Measurements from ENCODE around the gene CAMK1D. TPM values are rescaled to one million over a fixed set of nuclear protein-coding genes. Genes with fewer than 3 reads are reported as not detected.

Gene CAMK1D
- total RNA-seq, 2 donors from 2014 or later = 4.5 to 7.8 TPM

DNA sequence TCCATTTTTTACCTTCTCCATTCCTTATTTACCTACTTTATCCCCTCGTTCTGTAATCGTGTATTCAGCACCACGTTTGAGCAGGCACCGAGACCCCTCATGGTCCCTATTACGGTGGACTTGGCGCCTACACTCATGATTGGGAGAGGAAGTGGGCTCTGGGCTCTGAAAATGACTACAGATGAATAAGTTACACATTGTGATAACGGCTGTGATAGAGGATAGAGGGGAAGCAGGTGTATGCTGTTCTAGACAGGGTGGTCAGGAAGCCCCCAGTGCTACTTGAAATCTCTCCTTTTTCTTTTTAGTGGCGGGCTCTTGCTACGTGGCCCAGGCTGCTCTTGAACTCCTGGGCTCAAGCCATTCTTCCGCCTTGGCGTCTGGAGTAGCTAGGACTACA, 59.8 kb downstream of the CAMK1D start:
- Histone ChIP-seq H3K9me3 (ENCODE audit: control insufficient read depth, low read length) (no peaks in the 10 kb centered on the region), H3K4me3 (ENCODE audit: low read length) (no peak overlapping the region), H3K27me3 (ENCODE audit: control insufficient read depth, insufficient read depth, low read length, poor library complexity, severe bottlenecking) (no peaks in the 10 kb centered on the region), H3K27ac (ENCODE audit: low read depth, low read length) (no peak overlapping the region), H3K4me1 (ENCODE audit: control insufficient read depth, insufficient read depth, low read length) (no peaks in the 10 kb centered on the region), H3K9ac (ENCODE audit: extremely low read depth, low read length, poor library complexity, severe bottlenecking) (no peak overlapping the region), H3K36me3 (ENCODE audit: control insufficient read depth, insufficient read depth, low read length) (no peaks in the 10 kb centered on the region)
- Mint-ChIP-seq H3K27ac (no peak overlapping the region), H3K4me3 (no peak overlapping the region), H3K27me3 (ENCODE audit: insufficient read depth) (no peaks in the 10 kb centered on the region), H3K9me3 (peaks cover 2% of the 10 kb centered on the region), H3K4me1 (peaks cover 5% of the 10 kb centered on the region), H3K36me3 (ENCODE audit: low read depth) (no peaks in the 10 kb centered on the region)
- 95 to 99% methylated on average over 10 to 11 of the region's 11 CpGs for WGBS, 2 experiments (ENCODE audit: insufficient coverage in 1 of 2, insufficient read length in 1 of 2)
- TF ChIP-seq, protein P1, sequence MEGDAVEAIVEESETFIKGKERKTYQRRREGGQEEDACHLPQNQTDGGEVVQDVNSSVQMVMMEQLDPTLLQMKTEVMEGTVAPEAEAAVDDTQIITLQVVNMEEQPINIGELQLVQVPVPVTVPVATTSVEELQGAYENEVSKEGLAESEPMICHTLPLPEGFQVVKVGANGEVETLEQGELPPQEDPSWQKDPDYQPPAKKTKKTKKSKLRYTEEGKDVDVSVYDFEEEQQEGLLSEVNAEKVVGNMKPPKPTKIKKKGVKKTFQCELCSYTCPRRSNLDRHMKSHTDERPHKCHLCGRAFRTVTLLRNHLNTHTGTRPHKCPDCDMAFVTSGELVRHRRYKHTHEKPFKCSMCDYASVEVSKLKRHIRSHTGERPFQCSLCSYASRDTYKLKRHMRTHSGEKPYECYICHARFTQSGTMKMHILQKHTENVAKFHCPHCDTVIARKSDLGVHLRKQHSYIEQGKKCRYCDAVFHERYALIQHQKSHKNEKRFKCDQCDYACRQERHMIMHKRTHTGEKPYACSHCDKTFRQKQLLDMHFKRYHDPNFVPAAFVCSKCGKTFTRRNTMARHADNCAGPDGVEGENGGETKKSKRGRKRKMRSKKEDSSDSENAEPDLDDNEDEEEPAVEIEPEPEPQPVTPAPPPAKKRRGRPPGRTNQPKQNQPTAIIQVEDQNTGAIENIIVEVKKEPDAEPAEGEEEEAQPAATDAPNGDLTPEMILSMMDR (conservative IDR thresholded peaks at IDR 0.05) = no peak
- no peak for DNase-seq

DNA sequence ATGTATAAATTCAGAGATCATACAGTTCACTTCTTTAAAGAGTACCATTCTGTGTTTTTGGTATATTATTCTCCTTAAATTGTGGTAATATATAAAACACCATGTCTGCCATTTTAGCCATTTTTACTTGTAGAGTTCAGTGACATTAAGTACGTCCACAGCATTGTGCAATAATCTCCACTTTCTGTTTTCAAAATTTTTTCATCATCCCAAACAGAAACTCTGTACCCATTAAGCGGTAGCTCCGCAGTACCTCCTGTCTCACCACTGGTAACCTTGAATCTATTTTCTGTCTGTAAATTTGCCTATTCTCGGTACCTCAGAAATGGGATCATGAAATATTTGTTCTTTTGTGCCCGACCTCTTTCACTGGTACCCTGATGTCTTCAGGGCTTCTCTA, 60.3 kb downstream of the CAMK1D start:
- WGBS, 2 experiments (ENCODE audit: insufficient coverage in 1 of 2, insufficient read length in 1 of 2) = 91 to 94% methylated on average over 4 to 5 of the region's 5 CpGs
- no peaks in the 10 kb centered on the region for H3K27me3 Mint-ChIP-seq (ENCODE audit: insufficient read depth)
- TF ChIP-seq, protein P1 (conservative IDR thresholded peaks at IDR 0.05) = no peak

DNA sequence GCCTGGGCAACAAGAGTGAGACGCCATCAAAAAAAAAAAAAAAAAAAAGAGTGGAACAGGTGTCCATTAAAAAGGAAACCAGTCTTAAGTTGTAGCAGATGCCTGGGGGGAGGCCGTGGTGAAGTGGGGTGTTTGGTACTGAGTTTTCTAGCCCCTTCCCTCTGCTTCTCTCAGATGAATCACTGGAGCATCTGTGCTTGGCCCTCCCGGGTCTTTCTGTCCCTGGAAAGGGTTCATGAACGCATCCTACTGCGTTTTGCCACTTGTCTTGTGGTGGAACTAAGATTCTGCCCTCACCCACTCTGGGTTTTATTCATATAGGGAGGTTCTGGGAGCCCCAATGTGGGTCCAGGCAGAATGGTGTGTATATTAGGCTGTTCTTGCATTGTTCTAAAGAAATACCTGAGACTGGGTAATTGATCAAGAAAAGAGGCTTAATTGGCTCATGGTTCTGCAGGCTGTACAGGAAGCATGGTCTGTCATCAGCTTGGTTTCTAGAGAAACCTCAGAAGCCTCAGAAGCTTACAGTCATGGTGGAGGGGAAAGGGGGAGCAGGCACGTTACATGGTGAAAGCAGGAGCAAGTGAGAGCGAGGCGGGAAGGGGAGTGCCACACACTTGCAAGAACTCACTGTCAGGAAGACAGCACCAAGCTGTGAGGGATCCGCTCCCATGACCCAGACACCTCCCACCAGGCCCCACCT, 63.5 kb downstream of the CAMK1D start:
- H3K27me3 ChIP-seq (ENCODE audit: control insufficient read depth, insufficient read depth, low read length, poor library complexity, severe bottlenecking) = no peaks in the 10 kb centered on the region
- Mint-ChIP-seq H3K27ac (no peak overlapping the region), H3K9me3 (peaks cover 2% of the 10 kb centered on the region), H3K36me3 (ENCODE audit: low read depth) (no peaks in the 10 kb centered on the region), H3K27me3 (ENCODE audit: insufficient read depth) (no peaks in the 10 kb centered on the region), H3K4me1 (no peaks in the 10 kb centered on the region), H3K4me3 (no peak overlapping the region)
- H3K4me3 ChIP-seq (ENCODE audit: low read length) = no peak overlapping the region
- no peaks in the 10 kb centered on the region for H3K9me3 ChIP-seq (ENCODE audit: control insufficient read depth, low read length)
- H3K4me1 ChIP-seq (ENCODE audit: control insufficient read depth, insufficient read depth, low read length) = no peaks in the 10 kb centered on the region
- H3K9ac ChIP-seq (ENCODE audit: extremely low read depth, low read length, poor library complexity, severe bottlenecking) = no peak overlapping the region
- DNase-seq = no peak
- H3K27ac ChIP-seq (ENCODE audit: low read depth, low read length) = no peak overlapping the region
- no peaks in the 10 kb centered on the region for H3K36me3 ChIP-seq (ENCODE audit: control insufficient read depth, insufficient read depth, low read length)
- TF ChIP-seq, protein P1 (conservative IDR thresholded peaks at IDR 0.05) = no peak
- WGBS, 2 experiments (ENCODE audit: insufficient coverage in 1 of 2, insufficient read length in 1 of 2) = 90 to 100% methylated on average over 1 to 9 of the region's 9 CpGs

More for the DNA sequence above, 60.3 kb downstream of the CAMK1D start:
- H3K4me3 ChIP-seq (ENCODE audit: low read length) = no peak overlapping the region
- H3K4me1 ChIP-seq (ENCODE audit: control insufficient read depth, insufficient read depth, low read length) = no peaks in the 10 kb centered on the region
- Mint-ChIP-seq H3K36me3 (ENCODE audit: low read depth) (no peaks in the 10 kb centered on the region), H3K4me3 (no peak overlapping the region), H3K4me1 (peaks cover 5% of the 10 kb centered on the region), H3K9me3 (peaks cover 2% of the 10 kb centered on the region), H3K27ac (no peak overlapping the region)
- no peak overlapping the region for H3K27ac ChIP-seq (ENCODE audit: low read depth, low read length)
- H3K9me3 ChIP-seq (ENCODE audit: control insufficient read depth, low read length) = no peaks in the 10 kb centered on the region
- DNase-seq = no peak
- no peak overlapping the region for H3K9ac ChIP-seq (ENCODE audit: extremely low read depth, low read length, poor library complexity, severe bottlenecking)
- H3K36me3 ChIP-seq (ENCODE audit: control insufficient read depth, insufficient read depth, low read length) = no peaks in the 10 kb centered on the region
- H3K27me3 ChIP-seq (ENCODE audit: control insufficient read depth, insufficient read depth, low read length, poor library complexity, severe bottlenecking) = no peaks in the 10 kb centered on the region

Data from endodermal cell (in vitro differentiated cells).